ENCODE data around the gene SLC36A2. TPM values are rescaled to one million over a fixed set of nuclear protein-coding genes. Genes with fewer than 3 reads are reported as not detected.
A peak's percentile ranks its signal among the peaks of the same experiment; 100 is the strongest.

The SLC36A2 gene
- total RNA-seq, 2 donors from 2014 or later = not detected

- Mint-ChIP-seq H3K9me3 (no peaks in the 10 kb centered on the region), H3K36me3 (no peaks in the 10 kb centered on the region), H3K27ac (no peak overlapping the region)
- DNase-seq (ENCODE audit: low spot score in 2 of 2) (no peak), ATAC-seq (peak in 1 of 2 donors; percentile 75)
Measured at GRCh38 chr5:151298063-151298855, 49.1 kb downstream of the SLC36A2 start.

GRCh38 chr5:151296974-151297373, 50.4 kb downstream of the SLC36A2 start:
- DNase-seq (ENCODE audit: low spot score in 2 of 2) (no peak), ATAC-seq (no peak)
- Mint-ChIP-seq H3K27ac (no peak overlapping the region), H3K36me3 (no peaks in the 10 kb centered on the region), H3K9me3 (no peaks in the 10 kb centered on the region)

GRCh38 chr5:151296478-151296830, 50.9 kb downstream of the SLC36A2 start:
- Mint-ChIP-seq H3K27ac (no peak overlapping the region), H3K9me3 (no peaks in the 10 kb centered on the region), H3K36me3 (no peaks in the 10 kb centered on the region)
- no peak for ATAC-seq
- no peak for DNase-seq (ENCODE audit: low spot score in 2 of 2)

DNA sequence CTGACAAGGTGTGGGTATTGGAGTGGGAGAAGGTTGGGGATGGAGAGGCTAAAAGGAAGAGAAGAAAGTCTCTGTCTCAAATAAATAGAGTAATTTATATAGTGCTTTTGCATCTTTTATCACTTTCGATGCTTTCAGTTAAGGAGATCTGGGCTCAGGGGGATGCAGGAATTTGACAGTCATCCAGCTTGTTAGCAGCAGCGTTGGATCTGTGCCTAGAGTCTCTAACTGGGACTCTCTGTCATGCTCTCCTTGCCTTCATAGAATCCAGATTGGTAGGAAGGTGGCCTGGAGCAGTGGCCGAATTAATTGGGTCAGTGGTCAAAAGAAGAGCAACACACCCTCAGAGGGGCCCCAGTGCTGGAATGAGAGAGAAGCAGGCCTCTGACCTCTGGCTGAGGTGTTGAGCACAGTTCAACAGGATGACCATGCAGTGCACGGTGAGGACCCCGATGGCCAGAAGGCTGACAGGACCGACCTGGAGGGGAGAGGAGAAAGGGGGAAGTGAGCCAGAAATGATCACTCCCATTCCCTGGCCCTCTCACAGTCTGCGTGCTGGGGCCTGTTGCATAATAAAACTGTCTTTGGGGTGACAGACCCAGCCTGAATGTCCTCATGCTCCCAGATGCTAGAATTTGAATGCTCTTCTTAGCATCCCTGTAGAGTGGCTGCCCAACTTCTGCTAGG, 51.4 kb downstream of the SLC36A2 start:
- no peaks in the 10 kb centered on the region for H3K9me3 Mint-ChIP-seq
- H3K36me3 Mint-ChIP-seq = no peaks in the 10 kb centered on the region
- no peak for ATAC-seq
- DNase-seq (ENCODE audit: low spot score in 2 of 2) = no peak
- H3K27ac Mint-ChIP-seq = no peak overlapping the region

- ATAC-seq (no peak), DNase-seq (ENCODE audit: low spot score in 2 of 2) (no peak)
- Mint-ChIP-seq H3K36me3 (no peaks in the 10 kb centered on the region), H3K9me3 (no peaks in the 10 kb centered on the region), H3K27ac (no peak overlapping the region)
Measured at GRCh38 chr5:151295138-151295537, 52.2 kb downstream of the SLC36A2 start.

GRCh38 chr5:151293624-151294023, 53.7 kb downstream of the SLC36A2 start:
- no peaks in the 10 kb centered on the region for H3K9me3 Mint-ChIP-seq
- no peak for DNase-seq (ENCODE audit: low spot score in 2 of 2)
- ATAC-seq = no peak
- no peak overlapping the region for H3K27ac Mint-ChIP-seq
- H3K36me3 Mint-ChIP-seq = no peaks in the 10 kb centered on the region

GRCh38 chr5:151288180-151288579, 59.2 kb downstream of the SLC36A2 start:
- no peaks in the 10 kb centered on the region for H3K36me3 Mint-ChIP-seq
- DNase-seq (ENCODE audit: low spot score in 2 of 2) (no peak), ATAC-seq (no peak)
- H3K27ac Mint-ChIP-seq = no peak overlapping the region
- H3K9me3 Mint-ChIP-seq = no peaks in the 10 kb centered on the region

- no peaks in the 10 kb centered on the region for H3K9me3 Mint-ChIP-seq
- no peak overlapping the region for H3K27ac Mint-ChIP-seq
- H3K36me3 Mint-ChIP-seq = no peaks in the 10 kb centered on the region
- ATAC-seq (no peak), DNase-seq (ENCODE audit: low spot score in 2 of 2) (no peak)
Measured at GRCh38 chr5:151286246-151286645, 61.1 kb downstream of the SLC36A2 start.

- ATAC-seq (no peak), DNase-seq (ENCODE audit: low spot score in 2 of 2) (no peak)
- Mint-ChIP-seq H3K36me3 (no peaks in the 10 kb centered on the region), H3K27ac (no peak overlapping the region), H3K9me3 (no peaks in the 10 kb centered on the region)
Measured at GRCh38 chr5:151285683-151286082, 61.7 kb downstream of the SLC36A2 start.

GRCh38 chr5:151284392-151284967, 62.9 kb downstream of the SLC36A2 start:
- Mint-ChIP-seq H3K27ac (no peak overlapping the region), H3K9me3 (no peaks in the 10 kb centered on the region), H3K36me3 (no peaks in the 10 kb centered on the region)
- ATAC-seq (no peak), DNase-seq (ENCODE audit: low spot score in 2 of 2) (no peak)

GRCh38 chr5:151283120-151283825, 64.1 kb downstream of the SLC36A2 start:
- no peaks in the 10 kb centered on the region for H3K9me3 Mint-ChIP-seq
- H3K27ac Mint-ChIP-seq = no peak overlapping the region
- ATAC-seq (no peak), DNase-seq (ENCODE audit: low spot score in 2 of 2) (no peak)
- no peaks in the 10 kb centered on the region for H3K36me3 Mint-ChIP-seq

DNA sequence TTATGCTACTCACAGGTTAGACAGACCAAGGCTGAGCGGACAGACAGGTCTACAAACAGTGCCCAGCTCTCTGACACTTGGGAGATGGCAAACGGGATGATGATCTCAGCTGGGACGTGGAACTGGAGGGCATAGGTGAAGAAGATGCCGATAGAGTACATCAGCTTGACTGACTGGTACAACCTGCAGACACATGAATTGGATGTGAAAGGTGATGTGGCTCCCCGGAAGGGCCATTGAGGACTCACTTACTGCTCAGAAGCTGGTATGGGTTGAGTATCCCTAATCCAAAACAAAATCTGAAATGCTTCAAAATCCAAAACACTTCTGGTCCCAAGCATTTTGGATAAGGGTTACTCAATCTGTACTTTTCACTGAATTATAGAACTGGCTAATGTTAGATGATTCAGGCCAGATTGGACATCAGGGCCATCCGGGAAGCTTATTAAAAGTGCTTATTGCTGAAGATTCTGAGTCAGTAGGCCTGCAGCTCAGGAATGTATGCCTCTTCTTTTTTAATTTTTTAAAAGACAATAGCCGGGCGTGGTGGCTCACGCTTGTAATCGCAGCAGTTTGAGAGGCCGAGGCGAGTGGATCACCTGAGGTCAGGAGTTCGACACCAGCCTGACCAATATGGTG, 66.2 kb downstream of the SLC36A2 start:
- DNase-seq (ENCODE audit: low spot score in 2 of 2) (no peak), ATAC-seq (no peak)
- Mint-ChIP-seq H3K36me3 (no peaks in the 10 kb centered on the region), H3K9me3 (no peaks in the 10 kb centered on the region), H3K27ac (no peak overlapping the region)

DNA sequence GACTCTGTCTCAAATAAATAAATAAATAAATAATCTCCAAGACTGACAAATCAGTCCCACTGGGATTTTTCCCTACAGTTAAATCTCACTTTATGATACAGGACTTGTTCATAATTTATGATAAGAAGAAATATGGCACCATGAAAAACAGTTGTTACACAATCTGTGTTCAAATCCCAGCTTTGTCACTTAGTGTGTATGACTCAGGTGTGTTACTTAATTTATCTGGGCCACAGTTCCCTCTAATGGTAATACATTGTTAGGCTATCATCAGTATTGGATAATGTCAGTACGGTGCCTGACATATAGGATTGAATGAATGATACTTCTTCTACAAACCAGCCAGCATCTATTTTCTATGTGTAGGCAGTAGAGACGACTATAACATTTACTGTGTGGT, 66.9 kb downstream of the SLC36A2 start:
- DNase-seq (ENCODE audit: low spot score in 2 of 2) = no peak
- Mint-ChIP-seq H3K9me3 (no peaks in the 10 kb centered on the region), H3K27ac (no peak overlapping the region), H3K36me3 (no peaks in the 10 kb centered on the region)
- ATAC-seq = no peak

GRCh38 chr5:151278845-151279244, 68.5 kb downstream of the SLC36A2 start:
- DNase-seq (ENCODE audit: low spot score in 2 of 2) (no peak), ATAC-seq (no peak)
- no peaks in the 10 kb centered on the region for H3K9me3 Mint-ChIP-seq
- H3K36me3 Mint-ChIP-seq = no peaks in the 10 kb centered on the region
- H3K27ac Mint-ChIP-seq = no peak overlapping the region

GRCh38 chr5:151275803-151276202, 71.6 kb downstream of the SLC36A2 start:
- DNase-seq (ENCODE audit: low spot score in 2 of 2) (no peak), ATAC-seq (no peak)
- Mint-ChIP-seq H3K36me3 (no peaks in the 10 kb centered on the region), H3K9me3 (no peaks in the 10 kb centered on the region), H3K27ac (no peak overlapping the region)

- DNase-seq (ENCODE audit: low spot score in 2 of 2) (no peak), ATAC-seq (no peak)
- H3K36me3 Mint-ChIP-seq = no peaks in the 10 kb centered on the region
- H3K9me3 Mint-ChIP-seq = no peaks in the 10 kb centered on the region
- no peak overlapping the region for H3K27ac Mint-ChIP-seq
Measured at GRCh38 chr5:151274666-151275065, 72.7 kb downstream of the SLC36A2 start.

- Mint-ChIP-seq H3K36me3 (peaks cover 10 to 11% of the 10 kb centered on the region in 2 donors), H3K27ac (no peak overlapping the region), H3K9me3 (no peaks in the 10 kb centered on the region)
- no peak for DNase-seq (ENCODE audit: low spot score in 2 of 2)
- no peak for ATAC-seq
Measured at GRCh38 chr5:151271336-151271735, 76.0 kb downstream of the SLC36A2 start.

Measured in activated naive CD4-positive, alpha-beta T cell treated with anti-CD3 and anti-CD28 coated beads, Interleukin-2, amount 50 U/mL, for 72 hours (primary cell).